Panc1 (cell line): ENCODE results near the gene MINDY4B. TPM values are rescaled to one million over a fixed set of nuclear protein-coding genes. Genes with fewer than 3 reads are reported as not detected.

Experiments
- ATAC-seq: fragments of 200-7000 bp; cut with Tn5 transposase; 2 replicates; pipeline ENCODE4 v1.9.1; 2020; ENCODE audit warnings: mild to moderate bottlenecking, moderate library complexity
- BruUV-seq: library from RNA; stranded (reverse); fragments of 400-500 nt; replicated peaks from 2 replicates; lab custom pipeline; 2021; lab: Mats Ljungman, UMichigan
- CTCF ChIA-PET: fragments of 300-600 bp; sonication (Branson Sonifier 250); formaldehyde crosslinking; loops from one replicate; lab custom pipeline; 2022; ENCODE audit warnings: antibody characterized with exemption; lab: Charles Lee
- POLR2A ChIA-PET: fragments of 300-600 bp; sonication (Branson Sonifier 250); formaldehyde crosslinking; loops from one replicate; lab custom pipeline; 2022; ENCODE audit warnings: antibody characterized with exemption; lab: Charles Lee
- DNase-seq: peaks from one replicate; pipeline ENCODE4 v3.0.0-alpha.2; 2010; ENCODE audit warnings: low read depth, low spot score
- H3K27ac ChIP-seq: 2 replicates; pipeline ENCODE4 v1.5.1; 2011; ENCODE audit warnings: mild to moderate bottlenecking, low read length, inconsistent platforms
- H3K27me3 ChIP-seq: fragments of 200-500 bp; sonication (Bioruptor generic); 2 replicates; pipeline ENCODE4 v1.6.0; 2014; ENCODE audit warnings: low read length, inconsistent platforms; ENCODE audit not compliant: control insufficient read depth, insufficient read depth
- H3K36me3 ChIP-seq: fragments of 200-500 bp; sonication (Bioruptor generic); 2 replicates; pipeline ENCODE4 v1.5.1; 2014; ENCODE audit warnings: inconsistent platforms, mild to moderate bottlenecking, low read length, moderate library complexity; ENCODE audit not compliant: control insufficient read depth, insufficient read depth
- H3K4me1 ChIP-seq: 2 replicates; pipeline ENCODE4 v1.5.1; 2011; ENCODE audit warnings: inconsistent platforms, mild to moderate bottlenecking, low read length, moderate library complexity; ENCODE audit not compliant: control insufficient read depth, insufficient read depth
- H3K4me3 ChIP-seq, 2 experiments: 2 replicates each; pipeline ENCODE4 v1.5.1; 2011 to 2012; ENCODE audit warnings: low read depth in 2 of 2, low read length in 2 of 2, mild to moderate bottlenecking in 2 of 2, inconsistent platforms in 1 of 2, moderate library complexity in 1 of 2
- H3K9me3 ChIP-seq: fragments of 200-500 bp; sonication (Bioruptor generic); 2 replicates; pipeline ENCODE4 v1.5.1; 2014; ENCODE audit warnings: low read depth, mild to moderate bottlenecking, inconsistent platforms, low read length, moderate library complexity; ENCODE audit not compliant: control insufficient read depth, insufficient read depth
- POLR2AphosphoS5 ChIP-seq: IDR thresholded peaks from 2 replicates; pipeline ENCODE4 v1.6.1; 2012; ENCODE audit warnings: mild to moderate bottlenecking, low read depth, low read length, moderate library complexity
- SIN3A ChIP-seq: IDR thresholded peaks from 2 replicates; pipeline ENCODE4 v1.6.1; 2012; ENCODE audit warnings: low read depth, mild to moderate bottlenecking, low read length, moderate library complexity, borderline replicate concordance; ENCODE audit not compliant: insufficient read depth
- TCF7L2 ChIP-seq: IDR thresholded peaks from 2 replicates; pipeline ENCODE4 v1.6.1; 2011; ENCODE audit warnings: mild to moderate bottlenecking, low read depth, low read length, inconsistent platforms
- in situ Hi-C: cut with HindIII; loops from 2 replicates; pipeline ENCODE4 v1.10.0; 2016; ENCODE audit warnings: low sequenced_read_pairs, low pct_unique_long_range_greater_than_20kb
- intact Hi-C: fragments of 100-400 bp; cut with micrococcal nuclease; formaldehyde crosslinking; loops from one replicate; pipeline ENCODE4 v1.10.0; 2022; ENCODE audit not compliant: unreplicated experiment
- total RNA-seq: library from RNA; stranded (reverse); gene quantifications from one replicate; pipeline ENCODE4 v1.2.1, GENCODE V29; 2021; ENCODE audit not compliant: unreplicated experiment
- TF ChIP-seq, protein P1 (sequence below), 2 experiments: IDR thresholded peaks; 2 replicates each; pipeline ENCODE4 v1.6.1; 2011 to 2012; ENCODE audit warnings: low read depth in 2 of 2, control low read depth in 1 of 2, low read length in 1 of 2, mild to moderate bottlenecking in 1 of 2, moderate library complexity in 1 of 2; ENCODE audit not compliant: insufficient read depth in 1 of 2
- TF ChIP-seq, protein P2 (sequence below): fragments of 450-650 bp; IDR thresholded peaks from 2 replicates; pipeline ENCODE4 v1.5.1; 2017; ENCODE audit warnings: mild to moderate bottlenecking

Gene MINDY4B
- total RNA-seq, 1 experiment from 2014 or later, result not detected

DNA sequence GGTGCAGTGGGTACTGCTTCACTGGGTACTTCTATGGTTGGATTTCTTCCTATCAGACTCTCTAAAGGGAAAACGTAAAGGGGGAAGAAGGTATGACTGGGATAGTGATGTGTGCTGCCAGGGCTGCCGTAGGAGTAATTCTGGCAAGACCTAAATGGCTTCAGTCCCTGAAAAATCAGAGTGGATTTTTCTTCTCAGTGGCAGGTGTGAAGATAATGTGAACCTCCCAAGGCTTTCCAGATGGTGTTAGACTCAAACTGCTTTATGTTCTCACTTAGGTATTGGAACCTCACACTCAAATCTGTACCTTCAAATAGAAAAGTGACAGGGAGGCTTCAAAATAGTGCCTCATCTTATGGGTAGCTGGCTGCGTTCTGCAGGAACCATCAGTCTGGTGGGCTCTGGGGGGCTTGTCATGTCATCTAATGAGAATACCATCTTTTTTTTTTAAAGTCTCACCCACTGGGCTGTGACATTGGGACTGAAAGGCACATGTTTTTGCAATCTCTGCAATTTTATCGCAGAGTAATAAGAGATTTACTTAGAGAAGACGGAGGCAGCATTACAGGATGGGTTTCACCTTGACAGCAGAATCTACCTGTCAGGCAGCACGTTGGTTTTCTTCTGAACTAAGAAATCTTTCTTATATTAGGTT is 28.5 kb downstream of the MINDY4B start:
- no TSS peak for BruUV-seq
- intact Hi-C loops (no loop called here), in situ Hi-C loops (no loop called here)
- H3K27ac ChIP-seq, result no peak overlapping the region
- no peaks in the 10 kb centered on the region for H3K36me3 ChIP-seq
- no peak for ATAC-seq
- H3K27me3 ChIP-seq, result peaks cover 21% of the 10 kb centered on the region
- no peaks in the 10 kb centered on the region for H3K4me1 ChIP-seq
- TF ChIP-seq SIN3A (no peak), TCF7L2 (no peak)
- TF ChIP-seq, protein P1, sequence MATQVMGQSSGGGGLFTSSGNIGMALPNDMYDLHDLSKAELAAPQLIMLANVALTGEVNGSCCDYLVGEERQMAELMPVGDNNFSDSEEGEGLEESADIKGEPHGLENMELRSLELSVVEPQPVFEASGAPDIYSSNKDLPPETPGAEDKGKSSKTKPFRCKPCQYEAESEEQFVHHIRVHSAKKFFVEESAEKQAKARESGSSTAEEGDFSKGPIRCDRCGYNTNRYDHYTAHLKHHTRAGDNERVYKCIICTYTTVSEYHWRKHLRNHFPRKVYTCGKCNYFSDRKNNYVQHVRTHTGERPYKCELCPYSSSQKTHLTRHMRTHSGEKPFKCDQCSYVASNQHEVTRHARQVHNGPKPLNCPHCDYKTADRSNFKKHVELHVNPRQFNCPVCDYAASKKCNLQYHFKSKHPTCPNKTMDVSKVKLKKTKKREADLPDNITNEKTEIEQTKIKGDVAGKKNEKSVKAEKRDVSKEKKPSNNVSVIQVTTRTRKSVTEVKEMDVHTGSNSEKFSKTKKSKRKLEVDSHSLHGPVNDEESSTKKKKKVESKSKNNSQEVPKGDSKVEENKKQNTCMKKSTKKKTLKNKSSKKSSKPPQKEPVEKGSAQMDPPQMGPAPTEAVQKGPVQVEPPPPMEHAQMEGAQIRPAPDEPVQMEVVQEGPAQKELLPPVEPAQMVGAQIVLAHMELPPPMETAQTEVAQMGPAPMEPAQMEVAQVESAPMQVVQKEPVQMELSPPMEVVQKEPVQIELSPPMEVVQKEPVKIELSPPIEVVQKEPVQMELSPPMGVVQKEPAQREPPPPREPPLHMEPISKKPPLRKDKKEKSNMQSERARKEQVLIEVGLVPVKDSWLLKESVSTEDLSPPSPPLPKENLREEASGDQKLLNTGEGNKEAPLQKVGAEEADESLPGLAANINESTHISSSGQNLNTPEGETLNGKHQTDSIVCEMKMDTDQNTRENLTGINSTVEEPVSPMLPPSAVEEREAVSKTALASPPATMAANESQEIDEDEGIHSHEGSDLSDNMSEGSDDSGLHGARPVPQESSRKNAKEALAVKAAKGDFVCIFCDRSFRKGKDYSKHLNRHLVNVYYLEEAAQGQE (IDR thresholded peaks at IDR 0.05; ENCODE audit: insufficient read depth in 1 of 2, low read depth in 2 of 2, low read length in 1 of 2), result no peak
- TF ChIP-seq, protein P2, sequence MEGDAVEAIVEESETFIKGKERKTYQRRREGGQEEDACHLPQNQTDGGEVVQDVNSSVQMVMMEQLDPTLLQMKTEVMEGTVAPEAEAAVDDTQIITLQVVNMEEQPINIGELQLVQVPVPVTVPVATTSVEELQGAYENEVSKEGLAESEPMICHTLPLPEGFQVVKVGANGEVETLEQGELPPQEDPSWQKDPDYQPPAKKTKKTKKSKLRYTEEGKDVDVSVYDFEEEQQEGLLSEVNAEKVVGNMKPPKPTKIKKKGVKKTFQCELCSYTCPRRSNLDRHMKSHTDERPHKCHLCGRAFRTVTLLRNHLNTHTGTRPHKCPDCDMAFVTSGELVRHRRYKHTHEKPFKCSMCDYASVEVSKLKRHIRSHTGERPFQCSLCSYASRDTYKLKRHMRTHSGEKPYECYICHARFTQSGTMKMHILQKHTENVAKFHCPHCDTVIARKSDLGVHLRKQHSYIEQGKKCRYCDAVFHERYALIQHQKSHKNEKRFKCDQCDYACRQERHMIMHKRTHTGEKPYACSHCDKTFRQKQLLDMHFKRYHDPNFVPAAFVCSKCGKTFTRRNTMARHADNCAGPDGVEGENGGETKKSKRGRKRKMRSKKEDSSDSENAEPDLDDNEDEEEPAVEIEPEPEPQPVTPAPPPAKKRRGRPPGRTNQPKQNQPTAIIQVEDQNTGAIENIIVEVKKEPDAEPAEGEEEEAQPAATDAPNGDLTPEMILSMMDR, result no peak
- H3K4me3 ChIP-seq, result no peak overlapping the region
- DNase-seq, result no peak
- CTCF ChIA-PET, result no interaction called here
- POLR2A ChIA-PET, result no interaction called here
- no peaks in the 10 kb centered on the region for H3K9me3 ChIP-seq

DNA sequence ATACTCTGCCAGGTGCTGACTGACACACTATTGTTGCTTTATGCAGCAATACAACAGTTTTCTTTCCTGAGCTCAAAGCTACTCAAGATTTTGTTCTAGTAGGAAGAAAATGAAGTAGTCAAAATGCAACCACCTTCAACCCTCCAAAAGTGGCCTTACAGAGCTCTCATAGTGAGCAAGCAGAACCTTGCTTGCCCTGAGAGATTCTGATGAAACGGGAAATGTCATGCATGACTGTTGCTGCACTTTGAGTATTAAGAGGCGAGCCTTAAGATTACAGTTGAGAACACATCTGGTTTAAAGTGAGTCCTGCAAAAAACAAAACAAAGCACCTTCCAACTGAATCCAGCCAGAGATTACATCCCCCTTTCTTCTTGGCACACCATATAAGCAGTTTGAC is 29.7 kb downstream of the MINDY4B start:
- no peak overlapping the region for H3K27ac ChIP-seq
- intact Hi-C loops (no loop called here), in situ Hi-C loops (no loop called here)
- DNase-seq (no peak), ATAC-seq (no peak)
- ChIA-PET POLR2A (no interaction called here), CTCF (no interaction called here)
- H3K4me3 ChIP-seq, result no peak overlapping the region
- peaks cover 18% of the 10 kb centered on the region for H3K27me3 ChIP-seq
- BruUV-seq, result no TSS peak
- TF ChIP-seq TCF7L2 (no peak), SIN3A (no peak), POLR2AphosphoS5 (no peak)
- TF ChIP-seq, protein P2, result no peak
- TF ChIP-seq, protein P1 (IDR thresholded peaks at IDR 0.05; ENCODE audit: insufficient read depth in 1 of 2, low read depth in 2 of 2, low read length in 1 of 2), result no peak
- H3K4me1 ChIP-seq, result no peaks in the 10 kb centered on the region
- H3K36me3 ChIP-seq, result no peaks in the 10 kb centered on the region
- no peaks in the 10 kb centered on the region for H3K9me3 ChIP-seq
